HG03045 (cell line): Measurements from ENCODE around the gene ABCG4.
"Not testable (repeated sequence)": the region's sequence is repeated elsewhere in the genome, so short reads cannot be mapped to it uniquely, and the experiment has no call there.

ENCODE experiments used
- ATAC-seq: cut with Tn5 transposase; IDR thresholded peaks from one replicate; pipeline ENCODE4 v1.9.1; 2021; ENCODE audit warnings: mild to moderate bottlenecking, moderate library complexity; ENCODE audit not compliant: unreplicated experiment

The ABCG4 gene

DNA sequence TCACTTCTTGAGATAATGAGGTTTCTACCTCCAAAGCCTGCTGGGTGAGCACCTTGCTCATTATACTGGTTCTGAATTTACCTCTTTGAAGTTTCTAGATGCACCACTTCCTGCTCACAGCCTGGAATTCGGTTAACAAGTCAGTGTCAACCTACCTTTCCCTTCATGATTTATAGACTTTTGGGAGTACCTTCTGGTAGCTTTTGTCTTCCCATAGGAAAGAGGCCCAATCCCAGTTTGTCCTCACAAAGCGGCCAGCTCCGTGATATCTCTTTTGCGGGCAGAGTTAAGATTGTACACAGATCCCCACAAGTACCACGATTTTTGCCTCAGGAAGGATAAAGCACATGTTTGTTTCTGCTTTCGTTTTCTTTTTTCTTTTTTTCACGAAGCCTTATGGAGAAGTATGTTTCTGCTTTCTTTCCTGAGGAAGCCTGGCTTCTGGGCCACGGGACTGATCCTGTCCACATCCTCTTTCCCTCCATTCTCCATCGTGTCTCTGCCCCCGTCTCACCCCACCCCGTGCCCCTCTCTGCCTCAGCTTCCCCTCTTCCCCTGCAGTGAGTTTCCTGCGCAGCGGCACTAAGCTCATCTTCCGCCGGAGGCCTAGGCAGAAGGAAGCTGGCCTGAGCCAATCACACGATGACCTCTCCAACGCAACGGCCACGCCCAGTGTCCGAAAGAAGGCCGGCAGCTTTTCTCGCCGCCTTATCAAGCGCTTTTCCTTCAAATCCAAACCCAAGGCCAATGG lies 33.2 kb upstream of the ABCG4 start:
- ATAC-seq: no peak

DNA sequence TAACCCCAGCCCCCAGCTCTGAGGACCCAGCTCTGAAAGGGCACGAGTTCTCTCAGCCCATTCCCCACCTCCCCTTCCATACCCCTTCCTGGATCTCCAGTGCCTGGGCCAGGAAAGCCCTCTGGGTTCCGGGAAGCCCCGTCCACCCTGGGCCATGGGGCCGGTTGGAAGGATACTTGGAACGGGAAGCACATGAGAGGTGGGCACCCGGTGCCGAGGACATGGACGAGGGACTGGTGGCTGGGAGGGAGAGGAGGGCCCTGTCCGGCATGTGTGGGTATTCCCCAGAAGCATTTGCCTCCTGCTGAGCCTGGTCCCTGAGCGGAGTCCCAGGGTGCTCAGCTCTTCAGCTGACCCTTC lies 32.6 kb upstream of the ABCG4 start:
- ATAC-seq: no peak

DNA sequence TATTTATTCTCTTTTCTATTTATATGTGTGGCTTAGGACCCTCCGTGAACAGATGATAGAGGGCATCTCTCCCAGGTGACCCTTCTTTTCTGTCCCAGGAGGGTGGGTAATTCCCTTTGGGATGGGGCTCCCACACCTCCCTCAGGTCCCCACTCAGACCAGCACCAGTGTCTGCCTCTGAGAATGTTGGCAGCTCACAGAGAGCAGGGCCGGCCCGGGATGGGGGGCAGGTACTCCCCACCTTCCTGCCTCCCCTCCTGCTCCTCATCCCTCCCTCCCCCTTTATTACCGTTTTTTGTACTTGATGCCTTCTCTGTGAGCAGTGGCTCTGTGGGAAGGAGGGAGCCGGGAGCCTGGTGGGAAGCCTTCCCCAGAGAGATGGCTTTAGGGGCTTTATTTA lies 32.3 kb upstream of the ABCG4 start:
- no peak for ATAC-seq

DNA sequence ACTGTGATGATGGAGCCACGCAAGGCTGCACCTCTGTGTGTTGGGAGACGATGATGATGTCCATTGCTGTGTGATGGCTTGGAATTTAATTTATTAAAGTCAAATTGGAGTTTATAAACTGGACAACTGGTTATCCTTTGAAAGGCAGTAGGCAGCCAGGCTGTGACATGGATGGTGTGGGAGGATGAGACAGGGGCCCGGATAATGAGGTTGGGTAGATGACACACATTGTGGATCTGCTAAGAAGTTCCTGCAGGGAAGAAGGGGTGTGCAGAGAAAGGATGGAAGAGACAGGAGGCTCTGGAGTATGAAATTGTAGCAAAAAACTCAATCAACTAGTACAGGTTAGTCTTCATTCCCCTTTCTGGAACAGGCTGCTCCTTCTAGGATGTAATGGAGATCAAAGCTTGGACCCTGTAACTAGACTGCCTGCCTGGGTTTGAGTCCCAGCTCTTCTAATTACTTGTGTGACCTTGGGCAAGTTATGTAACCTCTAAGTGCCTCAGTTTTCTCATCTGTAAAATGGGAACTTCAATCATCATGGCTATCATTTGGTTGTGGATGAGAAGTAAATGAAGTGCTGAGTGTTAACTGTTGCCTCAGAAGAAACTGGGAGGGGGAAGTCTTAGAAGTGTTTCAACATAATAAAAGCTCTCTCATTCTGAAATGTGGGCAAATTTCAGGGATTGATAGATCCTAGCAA lies 31.7 kb upstream of the ABCG4 start:
- ATAC-seq: no peak

DNA sequence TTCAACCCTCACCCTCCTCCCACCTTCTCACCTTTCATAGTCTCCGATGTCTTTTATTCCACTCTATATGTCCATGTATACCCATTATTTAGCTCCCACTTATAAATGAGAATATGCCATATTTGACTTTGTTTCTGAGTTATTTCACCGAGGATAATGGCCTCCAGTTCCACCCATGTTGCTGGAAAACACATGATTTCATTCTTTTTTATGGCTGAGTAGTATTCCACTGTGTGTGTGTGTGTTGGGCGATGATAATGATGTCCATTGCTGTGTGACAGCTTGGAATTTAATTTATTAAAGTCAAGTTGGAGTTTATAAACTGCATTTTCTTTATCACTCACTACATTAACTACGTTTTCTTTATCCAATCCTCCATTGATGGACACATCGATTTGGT lies 30.6 kb upstream of the ABCG4 start:
- no peak for ATAC-seq

DNA sequence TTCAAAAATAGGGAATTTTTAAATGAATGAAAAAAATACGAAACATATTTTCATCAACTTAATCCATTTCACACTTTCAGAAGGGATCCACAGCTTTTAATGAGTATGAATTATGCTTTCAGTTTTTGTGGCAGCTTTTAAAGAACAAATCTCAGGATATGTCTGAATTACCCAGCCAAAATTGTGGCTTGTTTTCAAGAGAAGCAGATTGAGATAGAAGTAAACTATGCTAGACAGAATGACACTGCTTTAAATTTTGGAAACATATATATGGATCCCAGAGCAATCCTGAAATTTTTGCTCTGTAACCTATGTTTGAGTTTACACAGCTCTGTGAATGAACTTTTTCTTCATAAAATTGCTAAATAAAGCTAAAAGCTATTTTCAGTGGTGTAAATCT lies 29.9 kb upstream of the ABCG4 start:
- ATAC-seq: no peak

DNA sequence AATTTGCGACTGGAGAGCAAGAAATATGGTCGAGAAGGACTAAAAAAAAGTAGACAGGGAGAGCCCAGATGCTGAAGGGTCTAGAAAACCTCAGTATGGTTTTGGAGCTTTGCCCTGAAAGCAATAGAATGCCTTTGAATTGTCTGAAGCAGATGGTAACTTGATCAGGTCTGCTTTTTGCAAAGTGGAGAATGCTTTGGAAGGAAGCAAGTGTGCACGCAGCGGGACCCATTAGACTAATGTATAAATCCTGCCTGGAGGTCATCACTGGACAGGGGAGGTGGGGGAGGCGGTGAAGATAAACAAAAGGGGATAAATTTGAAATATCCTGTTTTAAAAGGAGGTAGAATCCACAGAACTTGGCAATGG lies 28.2 kb upstream of the ABCG4 start:
- ATAC-seq: no peak

DNA sequence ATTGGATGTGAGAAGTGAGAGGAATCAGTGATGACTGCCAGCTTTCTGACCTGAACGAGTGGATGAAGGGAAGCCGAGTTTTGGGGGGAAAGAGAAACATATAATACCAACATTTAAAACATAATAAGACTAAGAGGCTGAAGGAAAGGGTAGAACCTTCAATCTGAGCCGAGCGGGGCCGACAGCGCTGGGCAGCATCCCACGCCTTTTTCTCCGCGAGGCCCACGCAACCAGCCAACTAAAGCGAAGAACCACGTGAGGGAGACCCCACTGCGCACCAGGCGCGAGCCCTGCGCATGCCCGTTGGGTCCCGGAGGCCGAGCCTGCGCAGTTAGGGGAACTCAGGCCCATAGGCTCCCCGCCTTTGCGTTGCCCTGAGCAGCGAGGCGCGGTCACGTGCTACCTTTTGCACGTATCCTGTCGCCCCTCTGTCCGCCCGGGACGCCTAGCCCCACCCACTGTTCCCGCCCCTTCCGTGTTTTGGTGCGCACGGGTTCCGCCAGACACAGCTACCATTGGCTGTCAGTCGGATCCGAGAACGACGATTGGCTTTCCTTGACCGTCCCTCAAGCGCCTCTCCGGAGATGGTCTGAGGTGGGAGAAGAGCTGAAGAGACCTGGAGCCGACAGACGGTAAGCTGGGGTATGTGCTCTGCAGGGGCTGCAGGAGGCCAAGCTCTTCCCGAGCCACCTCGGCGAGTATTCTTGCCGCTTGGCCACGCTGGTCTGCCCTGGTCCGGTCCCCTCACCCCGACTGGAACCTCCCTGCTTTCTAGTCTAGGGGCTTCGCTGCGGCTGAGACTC lies 27.6 kb upstream of the ABCG4 start, which contains the start of gene HINFP:
Gene HINFP, plus strand, starts transcription at position 573 of the 803 bp plus-strand sequence. CDS start 5,365 bp downstream, outside the sequence.
- peak; percentile 94 for ATAC-seq

DNA sequence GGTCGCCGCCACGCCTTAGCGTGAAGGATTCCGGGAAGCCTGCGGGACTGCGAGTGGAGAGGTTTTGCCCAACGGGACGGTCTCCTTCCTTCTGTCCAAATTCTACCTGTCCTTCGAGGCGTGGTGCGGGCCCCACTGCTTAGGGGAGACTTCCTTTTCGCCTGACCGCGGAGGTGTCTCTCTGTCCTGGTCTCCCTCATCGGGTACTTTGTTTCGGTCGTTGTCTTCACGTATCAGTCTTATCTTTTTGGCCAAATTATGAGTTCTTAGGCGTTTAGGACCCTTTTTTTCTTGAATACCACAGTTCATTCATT lies 27.1 kb upstream of the ABCG4 start:
- peak; percentile 0 for ATAC-seq

DNA sequence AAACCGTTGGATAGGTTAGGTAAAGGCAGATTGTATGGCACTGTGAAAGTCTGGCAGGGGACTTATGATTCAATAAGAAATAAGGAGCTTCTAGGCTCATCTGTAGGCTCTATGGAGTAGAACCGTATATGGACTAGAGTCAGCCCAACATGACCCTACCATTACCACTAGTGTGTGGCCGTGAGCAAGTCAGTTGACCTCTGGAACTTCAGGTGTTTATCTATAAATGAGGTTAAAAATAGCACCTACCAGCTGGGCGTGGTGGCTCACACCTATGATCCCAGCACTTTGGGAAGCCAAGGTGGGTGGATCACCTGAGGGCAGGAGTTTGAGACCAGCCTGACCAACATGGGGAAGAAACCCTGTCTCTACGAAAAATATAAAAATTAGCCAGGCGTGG lies 23.0 kb upstream of the ABCG4 start:
- ATAC-seq: no peak

DNA sequence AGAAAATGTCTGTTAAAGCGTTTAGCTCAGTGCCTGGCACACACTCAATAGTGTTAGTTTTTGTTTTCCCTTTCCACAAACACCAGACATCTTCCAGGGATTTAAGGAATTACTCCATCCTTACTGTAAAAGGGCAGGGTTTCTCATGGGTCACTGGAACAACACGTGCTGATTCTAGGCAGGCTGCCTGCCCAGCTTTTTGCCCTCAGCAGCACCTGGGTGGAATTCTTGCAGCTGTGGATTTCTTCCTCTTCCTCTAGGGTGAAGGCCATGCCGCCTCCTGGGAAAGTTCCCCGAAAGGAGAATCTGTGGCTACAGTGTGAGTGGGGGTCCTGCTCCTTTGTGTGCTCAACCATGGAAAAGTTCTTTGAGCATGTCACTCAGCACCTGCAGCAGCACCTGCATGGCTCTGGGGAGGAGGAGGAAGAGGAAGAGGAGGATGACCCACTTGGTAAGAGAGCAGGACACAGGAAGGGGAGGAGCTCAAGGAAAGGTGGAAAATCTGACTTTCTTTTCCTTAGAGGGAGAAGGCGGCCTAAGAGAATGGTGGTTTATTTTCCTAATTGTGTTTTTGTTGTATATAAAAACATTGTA lies 22.1 kb upstream of the ABCG4 start:
- no peak for ATAC-seq

DNA sequence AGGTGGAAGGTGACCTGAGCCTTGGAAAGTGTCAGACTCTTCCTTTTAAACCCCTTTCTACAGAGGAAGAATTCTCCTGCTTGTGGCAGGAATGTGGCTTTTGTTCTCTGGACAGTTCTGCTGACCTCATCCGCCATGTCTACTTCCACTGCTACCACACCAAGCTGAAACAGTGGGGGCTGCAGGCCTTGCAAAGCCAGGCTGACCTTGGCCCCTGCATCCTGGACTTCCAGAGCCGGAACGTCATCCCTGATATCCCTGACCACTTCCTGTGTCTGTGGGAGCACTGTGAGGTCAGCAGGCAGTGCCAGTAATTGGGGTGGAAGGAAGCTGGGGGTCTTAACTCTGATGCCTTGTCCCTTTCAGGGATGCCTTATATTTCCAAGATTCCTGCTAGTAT lies 18.2 kb upstream of the ABCG4 start:
- ATAC-seq: no peak

DNA sequence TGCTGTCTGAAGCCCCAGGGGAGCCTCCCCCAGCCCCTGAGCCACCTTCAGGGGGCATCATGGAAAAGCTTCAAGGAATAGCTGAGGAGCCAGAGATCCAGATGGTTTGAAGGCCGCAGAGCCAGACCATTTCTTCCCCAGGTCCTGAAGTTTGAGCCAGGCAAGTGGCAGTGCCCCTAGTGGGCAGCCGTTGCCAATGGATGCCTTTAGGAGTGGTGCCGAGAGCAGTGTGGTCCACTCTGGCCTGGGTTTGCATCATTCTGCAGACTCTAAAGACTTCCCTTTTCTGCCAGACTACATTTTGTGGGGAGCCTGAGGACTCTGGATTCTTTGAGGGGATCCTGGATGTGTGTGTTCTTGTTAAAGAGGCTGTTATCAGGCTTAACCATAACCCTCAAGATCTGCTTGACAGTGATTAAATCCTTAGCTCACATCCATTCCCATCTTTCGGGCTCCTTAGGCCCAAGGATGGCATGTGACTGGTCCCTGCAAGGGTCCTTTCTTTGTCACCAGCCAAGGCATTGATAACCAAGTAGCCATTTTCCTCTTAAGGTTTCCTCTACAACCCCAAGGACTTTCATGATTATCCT lies 14.4 kb upstream of the ABCG4 start:
- no peak for ATAC-seq

DNA sequence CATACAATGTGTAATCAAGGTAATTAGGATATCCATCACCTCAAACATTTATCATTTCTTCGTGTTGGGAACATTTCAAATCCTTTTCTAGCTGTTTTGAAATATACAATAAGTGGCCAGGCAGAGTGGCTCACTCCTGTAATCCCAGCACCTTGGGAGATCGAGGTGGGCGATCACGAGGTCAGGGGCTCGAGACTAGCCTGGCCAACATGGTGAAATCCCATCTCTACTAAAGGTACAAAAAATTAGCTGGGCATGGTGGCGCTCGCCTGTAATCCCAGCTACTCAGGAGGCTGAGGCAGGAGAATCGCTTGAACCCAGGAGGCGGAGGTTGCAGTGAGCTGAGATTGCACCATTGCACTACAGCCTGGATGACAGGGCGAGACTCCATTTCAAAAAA lies 9.6 kb upstream of the ABCG4 start:
- ATAC-seq: not testable (repeated sequence)

DNA sequence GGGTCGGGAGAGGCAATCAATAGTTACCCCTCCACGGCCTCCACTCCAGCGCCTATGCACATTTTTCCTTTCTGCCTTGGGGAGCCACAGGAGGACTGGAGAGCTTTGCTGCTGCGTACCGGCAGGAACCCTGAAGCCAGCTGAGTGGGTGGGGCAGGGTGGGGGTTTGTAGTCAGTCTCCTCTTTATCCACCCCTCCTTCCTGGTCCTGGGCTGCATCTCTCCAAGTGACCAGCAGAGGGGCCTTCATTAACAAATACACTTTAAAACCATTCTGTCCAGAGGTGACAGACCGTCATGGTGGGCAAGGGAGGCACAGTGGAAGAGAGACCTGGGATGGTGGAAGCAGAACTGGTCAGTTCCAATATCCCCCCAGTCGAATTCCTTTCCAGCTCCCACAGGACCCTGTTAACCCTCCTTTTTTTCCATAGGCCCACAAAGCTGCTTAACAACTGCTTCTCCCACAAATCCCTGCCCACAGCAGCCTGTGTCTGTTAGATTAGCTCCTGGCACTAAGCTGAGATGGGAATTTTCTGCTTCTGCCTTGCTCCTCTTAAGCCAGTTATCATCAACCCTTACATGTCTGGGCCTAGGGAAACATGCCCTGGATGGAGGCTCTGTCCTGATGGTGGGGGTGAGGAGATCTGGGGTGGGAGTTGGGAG lies 3.9 kb upstream of the ABCG4 start:
- no peak for ATAC-seq

DNA sequence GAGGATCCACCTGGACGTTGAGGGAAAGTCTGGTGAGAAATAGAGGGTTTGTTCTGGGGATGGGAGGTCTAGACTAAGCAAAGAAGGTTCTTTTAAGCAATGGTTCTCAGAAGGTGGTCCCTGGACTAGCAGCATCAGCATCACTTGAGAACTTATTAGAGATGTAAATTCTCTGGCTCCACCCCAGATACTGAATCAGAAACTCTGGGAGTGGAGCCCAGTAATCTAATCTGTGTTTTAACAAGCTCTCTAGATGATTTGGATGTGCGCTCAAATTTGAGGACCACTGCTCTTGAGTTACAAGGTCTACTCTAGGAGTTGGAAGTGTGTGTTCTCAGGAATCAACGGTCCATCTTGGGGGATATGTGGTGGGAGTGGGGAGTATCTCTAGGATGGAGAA lies 3.3 kb upstream of the ABCG4 start:
- no peak for ATAC-seq

DNA sequence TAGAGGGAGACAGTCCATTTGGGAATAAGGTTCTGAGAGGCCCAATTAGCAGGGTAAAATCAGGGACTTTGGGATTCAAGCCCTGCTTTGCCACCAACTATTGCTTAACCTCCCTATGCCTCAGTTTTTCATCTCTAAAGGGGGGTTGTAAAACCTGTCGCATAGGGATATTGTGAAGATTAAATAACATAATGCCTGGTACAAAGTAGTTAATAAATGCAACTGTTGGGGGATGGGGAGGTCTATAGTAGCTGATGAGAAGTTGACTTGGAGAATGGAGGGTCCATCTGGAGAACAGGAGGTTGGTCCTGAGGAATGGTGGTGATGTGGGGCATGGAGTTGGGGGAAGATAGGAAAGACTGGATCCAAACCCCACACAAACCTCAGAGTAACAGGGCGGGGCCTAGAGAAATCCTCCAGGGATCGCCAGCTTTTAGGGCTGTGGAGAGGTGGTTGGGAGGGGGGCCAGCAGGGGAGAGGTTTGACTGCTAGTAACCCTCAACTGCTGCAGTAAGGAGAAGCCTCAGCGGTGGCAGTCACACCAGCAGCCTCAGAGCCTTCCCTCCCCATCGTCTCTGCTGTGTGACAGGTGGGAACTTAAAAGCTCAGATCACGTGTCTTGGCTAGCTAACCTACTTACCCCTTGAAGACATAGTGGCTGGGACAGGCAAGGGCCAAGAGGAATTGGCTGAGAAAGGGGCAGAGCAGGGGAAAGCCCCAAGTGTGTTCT lies 1.1 kb upstream of the ABCG4 start:
- ATAC-seq: no peak

DNA sequence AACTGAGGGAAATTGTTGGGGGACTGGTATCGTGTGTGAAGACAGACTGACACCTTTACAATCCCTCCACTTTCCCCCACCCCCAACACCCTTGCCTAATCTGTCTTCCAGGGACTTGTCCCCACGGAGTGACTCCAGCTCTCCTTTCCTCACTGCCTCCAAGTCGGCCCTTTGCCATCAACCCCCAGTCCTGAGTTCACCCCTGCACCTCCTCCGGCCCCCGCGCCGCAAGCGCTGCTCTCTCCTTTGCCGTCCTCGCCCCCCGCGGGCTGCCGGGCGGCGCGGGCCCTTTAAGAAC lies 183 bp upstream of the ABCG4 start:
- ATAC-seq: no peak

DNA sequence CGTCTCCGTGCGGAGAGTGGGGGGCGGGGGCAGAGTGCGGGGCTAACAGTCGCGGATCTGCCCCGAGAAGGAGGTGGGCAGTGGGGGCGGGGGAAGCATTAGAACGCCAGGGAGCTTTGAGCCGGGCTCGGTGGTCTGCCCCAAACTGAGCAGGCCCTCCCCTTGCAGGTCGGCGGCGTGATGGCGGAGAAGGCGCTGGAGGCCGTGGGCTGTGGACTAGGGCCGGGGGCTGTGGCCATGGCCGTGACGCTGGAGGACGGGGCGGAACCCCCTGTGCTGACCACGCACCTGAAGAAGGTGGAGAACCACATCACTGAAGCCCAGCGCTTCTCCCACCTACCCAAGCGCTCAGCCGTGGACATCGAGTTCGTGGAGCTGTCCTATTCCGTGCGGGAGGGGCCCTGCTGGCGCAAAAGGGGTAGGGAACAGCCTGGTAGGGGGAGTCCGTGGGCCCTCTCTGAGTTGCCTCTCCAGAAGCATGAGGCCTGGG lies 979 bp downstream of the ABCG4 start:
- no peak for ATAC-seq

DNA sequence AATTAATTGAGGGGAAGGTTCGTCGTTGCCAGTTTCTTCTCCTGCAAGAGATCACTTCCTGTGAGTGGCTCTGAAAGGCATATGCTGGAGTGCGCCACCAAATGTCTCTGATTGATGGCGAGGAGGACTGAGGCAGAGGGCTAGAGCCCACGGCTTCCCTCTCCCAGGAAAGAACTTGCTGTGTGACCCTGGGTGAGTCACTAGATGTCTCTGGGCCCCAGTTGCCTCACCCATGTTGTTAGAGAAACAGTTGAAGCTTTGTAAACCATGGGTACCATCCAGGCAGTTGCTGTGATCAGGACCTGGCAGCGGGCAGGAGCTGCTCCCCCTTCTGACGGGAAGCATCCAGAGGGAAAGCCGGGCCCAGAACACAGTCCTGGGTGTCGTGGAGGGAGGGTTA lies 3.2 kb downstream of the ABCG4 start:
- no peak for ATAC-seq
